Esophagus muscularis mucosa (tissue), 3 donors: ENCODE data around the gene MEGF6.

Source experiments
- CTCF ChIP-seq, 3 experiments: fragments of 200-600 bp in 2 of 3; fragments of 450-650 bp in 1 of 3; sonication (generic) in 2 of 3; IDR thresholded peaks; one replicate each; pipeline ENCODE4 v1.5.1; 2017 to 2019; ENCODE audit warnings: antibody characterized with exemption in 3 of 3, mild to moderate bottlenecking in 2 of 3, moderate library complexity in 1 of 3
- POLR2AphosphoS5 ChIP-seq, 2 donors: sonication (generic); formaldehyde crosslinking; IDR thresholded peaks; one replicate each; pipeline ENCODE4 v1.6.1; 2017; ENCODE audit warnings: antibody characterized with exemption in 2 of 2

DNA sequence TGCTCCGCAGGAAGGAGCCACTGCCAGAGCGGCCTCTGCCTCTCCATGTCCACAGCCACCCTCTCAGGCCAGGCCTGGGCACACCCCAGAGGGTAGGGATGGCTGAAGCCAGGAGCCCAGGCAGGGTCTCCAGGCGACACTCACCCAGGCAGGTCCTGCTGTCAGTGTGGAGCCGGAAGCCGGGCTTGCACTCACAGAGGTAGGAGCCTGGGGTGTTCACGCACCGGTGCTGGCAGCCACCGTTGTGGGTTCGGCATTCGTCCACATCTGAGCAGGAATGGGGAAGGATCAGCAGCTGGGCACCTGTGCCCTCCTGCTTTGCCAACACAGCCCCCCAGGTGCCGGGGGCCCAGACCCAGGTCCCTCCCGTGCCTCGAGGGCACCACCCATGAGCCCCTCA lies 87.3 kb downstream of the MEGF6 start:
- TF ChIP-seq CTCF (IDR thresholded peaks at IDR 0.05), result no peak
- no peak for TF ChIP-seq POLR2AphosphoS5 (IDR thresholded peaks at IDR 0.05)
